PFSK-1 (cell line): ENCODE results near the gene SEL1L2.

ENCODE experiments used
- FOXP2 ChIP-seq: optimal IDR thresholded peaks from 2 replicates; pipeline ENCODE3; 2011; ENCODE audit warnings: borderline replicate concordance, control low read depth, inconsistent platforms; ENCODE audit not compliant: insufficient read depth; ENCODE audit errors: extremely low read length, extremely low read depth
- POLR2AphosphoS5 ChIP-seq: IDR thresholded peaks from 2 replicates; pipeline ENCODE4 v1.6.1; 2012; ENCODE audit warnings: low read depth, mild to moderate bottlenecking, control low read depth, low read length, moderate library complexity
- SIN3A ChIP-seq: IDR thresholded peaks from 2 replicates; pipeline ENCODE4 v1.6.1; 2012; ENCODE audit warnings: mild to moderate bottlenecking, low read length, moderate library complexity, borderline replicate concordance; ENCODE audit not compliant: insufficient read depth
- TF ChIP-seq, protein P1 (sequence below), 2 experiments: IDR thresholded peaks; 2 replicates each; pipeline versions ENCODE4 v1.6.1 to v1.8.0; 2011 to 2012; ENCODE audit warnings: low read depth in 2 of 2, low read length in 2 of 2, control low read depth in 1 of 2, inconsistent platforms in 1 of 2, mild to moderate bottlenecking in 1 of 2, moderate library complexity in 1 of 2; ENCODE audit not compliant: insufficient read depth in 1 of 2

DNA sequence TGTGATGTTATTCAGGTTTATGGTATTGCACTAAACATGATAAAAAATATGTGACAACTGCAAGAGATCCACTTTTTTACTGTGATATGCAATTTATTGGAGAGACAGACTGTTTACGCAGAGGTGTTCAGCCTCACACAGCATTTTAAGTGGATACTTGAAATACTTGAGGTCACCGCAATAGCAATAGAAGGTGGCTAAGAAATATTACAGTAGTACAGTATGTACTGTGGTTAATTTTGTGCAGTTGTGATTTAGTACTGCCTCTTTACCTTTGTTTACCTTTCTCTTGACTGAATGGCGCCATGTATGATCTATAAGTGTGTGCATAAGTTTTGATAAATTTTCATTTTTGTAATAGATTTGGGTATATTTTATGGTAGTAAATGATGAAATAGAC, 22.3 kb upstream of the SEL1L2 start:
- TF ChIP-seq POLR2AphosphoS5 (no peak), SIN3A (no peak), FOXP2 (no peak)
- TF ChIP-seq, protein P1, sequence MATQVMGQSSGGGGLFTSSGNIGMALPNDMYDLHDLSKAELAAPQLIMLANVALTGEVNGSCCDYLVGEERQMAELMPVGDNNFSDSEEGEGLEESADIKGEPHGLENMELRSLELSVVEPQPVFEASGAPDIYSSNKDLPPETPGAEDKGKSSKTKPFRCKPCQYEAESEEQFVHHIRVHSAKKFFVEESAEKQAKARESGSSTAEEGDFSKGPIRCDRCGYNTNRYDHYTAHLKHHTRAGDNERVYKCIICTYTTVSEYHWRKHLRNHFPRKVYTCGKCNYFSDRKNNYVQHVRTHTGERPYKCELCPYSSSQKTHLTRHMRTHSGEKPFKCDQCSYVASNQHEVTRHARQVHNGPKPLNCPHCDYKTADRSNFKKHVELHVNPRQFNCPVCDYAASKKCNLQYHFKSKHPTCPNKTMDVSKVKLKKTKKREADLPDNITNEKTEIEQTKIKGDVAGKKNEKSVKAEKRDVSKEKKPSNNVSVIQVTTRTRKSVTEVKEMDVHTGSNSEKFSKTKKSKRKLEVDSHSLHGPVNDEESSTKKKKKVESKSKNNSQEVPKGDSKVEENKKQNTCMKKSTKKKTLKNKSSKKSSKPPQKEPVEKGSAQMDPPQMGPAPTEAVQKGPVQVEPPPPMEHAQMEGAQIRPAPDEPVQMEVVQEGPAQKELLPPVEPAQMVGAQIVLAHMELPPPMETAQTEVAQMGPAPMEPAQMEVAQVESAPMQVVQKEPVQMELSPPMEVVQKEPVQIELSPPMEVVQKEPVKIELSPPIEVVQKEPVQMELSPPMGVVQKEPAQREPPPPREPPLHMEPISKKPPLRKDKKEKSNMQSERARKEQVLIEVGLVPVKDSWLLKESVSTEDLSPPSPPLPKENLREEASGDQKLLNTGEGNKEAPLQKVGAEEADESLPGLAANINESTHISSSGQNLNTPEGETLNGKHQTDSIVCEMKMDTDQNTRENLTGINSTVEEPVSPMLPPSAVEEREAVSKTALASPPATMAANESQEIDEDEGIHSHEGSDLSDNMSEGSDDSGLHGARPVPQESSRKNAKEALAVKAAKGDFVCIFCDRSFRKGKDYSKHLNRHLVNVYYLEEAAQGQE (IDR thresholded peaks at IDR 0.05; ENCODE audit: insufficient read depth in 1 of 2, low read depth in 2 of 2, low read length in 2 of 2), result no peak
